SK-N-SH treated with all-trans-retinoic acid at 6 μM for 48 hours (cell line): ENCODE data around the gene TMEM151A.

Experiments used
- ARNTL ChIP-seq: fragments of 450-650 bp; formaldehyde crosslinking; IDR thresholded peaks from 2 replicates; pipeline ENCODE4 v1.5.0; 2020; ENCODE audit warnings: low read depth, mild to moderate bottlenecking, moderate library complexity, borderline replicate concordance
- BACH2 ChIP-seq: fragments of 250-450 bp; sonication (Bioruptor Pico); IDR thresholded peaks from 2 replicates; pipeline ENCODE4 v1.9.0; 2021; ENCODE audit warnings: mild to moderate bottlenecking, borderline replicate concordance
- ESRRG ChIP-seq: fragments of 250-450 bp; sonication (Bioruptor Pico); IDR thresholded peaks from 2 replicates; pipeline ENCODE4 v1.6.1; 2021; ENCODE audit warnings: mild to moderate bottlenecking
- ISL1 ChIP-seq: fragments of 250-450 bp; sonication (Bioruptor Pico); IDR thresholded peaks from 2 replicates; pipeline ENCODE4 v2.1.2; 2022; ENCODE audit warnings: mild to moderate bottlenecking, moderate library complexity
- PPARA ChIP-seq: fragments of 250-450 bp; sonication (Bioruptor Pico); IDR thresholded peaks from 2 replicates; pipeline ENCODE4 v1.5.0; 2020; ENCODE audit warnings: mild to moderate bottlenecking, borderline replicate concordance
- RARB ChIP-seq: fragments of 250-450 bp; sonication (Bioruptor Pico); IDR thresholded peaks from 2 replicates; pipeline ENCODE4 v1.8.0; 2021; ENCODE audit warnings: mild to moderate bottlenecking, moderate library complexity
- ZNF565 ChIP-seq: fragments of 450-650 bp; formaldehyde crosslinking; conservative IDR thresholded peaks from 2 replicates; pipeline ENCODE4 v1.5.0; 2020; ENCODE audit warnings: low read depth, mild to moderate bottlenecking, moderate library complexity
- ZNF70 ChIP-seq: fragments of 450-650 bp; formaldehyde crosslinking; IDR thresholded peaks from 2 replicates; pipeline ENCODE4 v1.5.0; 2020; ENCODE audit warnings: mild to moderate bottlenecking, moderate library complexity

- TF ChIP-seq ESRRG (no peak), RARB (no peak), ARNTL (no peak), ZNF70 (no peak), ZNF565 (CRISPR knock-in tag) (no peak), ISL1 (no peak), BACH2 (CRISPR knock-in tag) (no peak), PPARA (no peak)
These were observed 5.9 kb downstream of the TMEM151A start for GRCh38 chr11:66297610-66298009.
